Omental fat pad (tissue), 4 donors: Measurements from ENCODE around the gene HPD. TPM values are rescaled to one million over a fixed set of nuclear protein-coding genes. Genes with fewer than 3 reads are reported as not detected.

ENCODE experiments used
- ATAC-seq: fragments of 150-250 bp; one replicate; pipeline ENCODE4 v1.9.1; 2016; ENCODE audit warnings: mild to moderate bottlenecking, moderate library complexity; ENCODE audit not compliant: low FRiP score
- DNase-seq: peaks from one replicate; pipeline ENCODE4 v3.0.0-alpha.2; 2019; ENCODE audit warnings: low spot score
- total RNA-seq, 4 donors: library from RNA; depleted of rRNA; stranded (reverse); fragments of >200 nt; gene quantifications; one replicate each; pipeline ENCODE4 v1.1.0, GENCODE V29; 2016
- TF ChIP-seq, protein P1 (sequence below), 3 donors: fragments of 450-650 bp; IDR thresholded peaks; one replicate each; pipeline ENCODE4 v1.5.1; 2016 to 2017; ENCODE audit warnings: antibody characterized with exemption in 3 of 3, mild to moderate bottlenecking in 3 of 3, moderate library complexity in 2 of 3

Gene HPD
- total RNA-seq, 4 donors from 2014 or later, result 0.82 to 8.5 (median 1.6) TPM

DNA sequence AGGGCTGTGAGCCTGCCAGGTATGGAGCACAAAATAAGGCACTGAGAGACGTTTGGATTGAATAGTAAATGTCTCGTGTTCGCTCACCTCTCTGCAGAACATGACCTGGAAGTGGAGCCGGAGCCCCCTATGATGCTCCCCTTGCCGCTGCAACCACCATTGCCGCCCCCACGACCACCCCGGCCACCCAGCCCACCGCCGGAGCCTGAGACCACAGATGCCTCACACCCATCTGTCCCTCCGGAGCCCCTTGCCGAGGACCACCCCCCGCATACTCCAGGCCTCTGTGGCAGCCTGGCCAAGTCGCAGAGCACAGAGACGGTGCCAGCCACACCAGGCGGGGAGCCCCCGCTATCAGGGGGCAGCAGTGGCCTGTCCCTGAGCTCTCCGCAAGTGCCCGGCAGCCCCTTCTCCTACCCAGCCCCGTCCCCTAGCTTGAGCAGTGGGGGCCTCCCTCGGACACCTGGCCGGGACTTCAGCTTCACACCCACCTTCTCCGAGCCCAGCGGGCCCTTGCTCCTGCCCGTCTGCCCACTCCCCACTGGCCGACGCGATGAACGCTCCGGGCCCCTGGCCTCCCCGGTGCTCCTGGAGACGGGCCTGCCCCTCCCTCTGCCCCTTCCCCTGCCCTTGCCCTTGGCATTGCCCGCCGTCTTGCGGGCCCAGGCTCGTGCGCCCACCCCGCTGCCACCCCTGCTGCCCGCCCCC, 36.1 kb downstream of the HPD start:
- no peak for ATAC-seq
- TF ChIP-seq, protein P1, sequence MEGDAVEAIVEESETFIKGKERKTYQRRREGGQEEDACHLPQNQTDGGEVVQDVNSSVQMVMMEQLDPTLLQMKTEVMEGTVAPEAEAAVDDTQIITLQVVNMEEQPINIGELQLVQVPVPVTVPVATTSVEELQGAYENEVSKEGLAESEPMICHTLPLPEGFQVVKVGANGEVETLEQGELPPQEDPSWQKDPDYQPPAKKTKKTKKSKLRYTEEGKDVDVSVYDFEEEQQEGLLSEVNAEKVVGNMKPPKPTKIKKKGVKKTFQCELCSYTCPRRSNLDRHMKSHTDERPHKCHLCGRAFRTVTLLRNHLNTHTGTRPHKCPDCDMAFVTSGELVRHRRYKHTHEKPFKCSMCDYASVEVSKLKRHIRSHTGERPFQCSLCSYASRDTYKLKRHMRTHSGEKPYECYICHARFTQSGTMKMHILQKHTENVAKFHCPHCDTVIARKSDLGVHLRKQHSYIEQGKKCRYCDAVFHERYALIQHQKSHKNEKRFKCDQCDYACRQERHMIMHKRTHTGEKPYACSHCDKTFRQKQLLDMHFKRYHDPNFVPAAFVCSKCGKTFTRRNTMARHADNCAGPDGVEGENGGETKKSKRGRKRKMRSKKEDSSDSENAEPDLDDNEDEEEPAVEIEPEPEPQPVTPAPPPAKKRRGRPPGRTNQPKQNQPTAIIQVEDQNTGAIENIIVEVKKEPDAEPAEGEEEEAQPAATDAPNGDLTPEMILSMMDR (IDR thresholded peaks at IDR 0.05), result no peak

DNA sequence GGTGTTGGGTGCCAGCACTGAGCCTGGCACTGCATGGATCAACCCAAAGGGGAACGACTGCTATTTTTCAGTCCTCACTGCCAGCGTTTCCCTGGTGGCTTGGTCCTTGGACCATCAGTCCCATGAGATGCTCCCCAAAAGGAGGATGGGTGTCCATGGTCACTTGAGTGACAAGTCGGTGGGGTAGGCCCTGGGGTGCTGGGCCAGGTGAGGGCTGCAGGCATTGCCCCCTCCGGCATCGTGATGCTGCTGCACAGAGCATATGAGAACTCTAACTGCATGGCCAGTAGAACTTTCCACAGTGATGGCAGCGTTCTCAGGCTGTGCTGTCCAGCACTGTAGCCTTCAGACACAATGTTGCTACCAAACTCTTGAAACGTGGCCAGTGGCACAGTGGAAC, 38.6 kb downstream of the HPD start:
- no peak for DNase-seq
- ATAC-seq, result no peak

More for the DNA sequence above, 36.1 kb downstream of the HPD start:
- no peak for DNase-seq

DNA sequence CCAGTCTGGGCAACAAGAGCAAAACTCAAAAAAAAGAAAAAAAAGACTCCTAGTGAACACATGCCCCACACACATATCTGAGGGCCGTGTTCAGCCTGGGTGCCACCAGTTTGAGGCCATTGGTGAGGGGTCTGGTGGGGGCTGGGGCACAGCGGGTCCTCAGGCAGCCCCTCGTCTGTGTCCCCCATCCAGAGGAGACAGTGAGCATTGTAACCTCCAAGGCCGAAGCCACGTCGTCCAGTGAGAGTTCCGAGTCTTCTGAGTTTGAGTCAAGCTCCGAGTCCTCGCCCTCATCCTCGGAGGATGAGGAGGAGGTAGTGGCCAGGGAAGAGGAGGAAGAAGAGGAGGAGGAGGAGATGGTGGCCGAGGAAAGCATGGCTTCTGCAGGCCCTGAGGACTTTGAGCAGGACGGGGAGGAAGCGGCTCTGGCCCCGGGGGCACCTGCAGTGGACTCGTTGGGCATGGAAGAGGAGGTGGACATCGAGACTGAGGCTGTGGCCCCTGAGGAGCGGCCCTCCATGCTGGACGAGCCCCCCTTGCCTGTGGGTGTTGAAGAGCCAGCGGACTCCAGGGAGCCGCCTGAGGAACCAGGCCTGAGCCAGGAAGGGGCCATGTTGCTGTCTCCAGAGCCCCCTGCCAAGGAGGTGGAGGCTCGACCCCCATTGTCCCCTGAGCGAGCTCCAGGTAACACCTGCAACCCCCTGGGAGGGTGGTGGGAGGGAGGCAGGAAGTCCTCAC, 39.3 kb downstream of the HPD start:
- ATAC-seq (no peak), DNase-seq (no peak)
- TF ChIP-seq, protein P1 (IDR thresholded peaks at IDR 0.05), result no peak

More for the DNA sequence above, 38.6 kb downstream of the HPD start:
- TF ChIP-seq, protein P1 (IDR thresholded peaks at IDR 0.05), result no peak

DNA sequence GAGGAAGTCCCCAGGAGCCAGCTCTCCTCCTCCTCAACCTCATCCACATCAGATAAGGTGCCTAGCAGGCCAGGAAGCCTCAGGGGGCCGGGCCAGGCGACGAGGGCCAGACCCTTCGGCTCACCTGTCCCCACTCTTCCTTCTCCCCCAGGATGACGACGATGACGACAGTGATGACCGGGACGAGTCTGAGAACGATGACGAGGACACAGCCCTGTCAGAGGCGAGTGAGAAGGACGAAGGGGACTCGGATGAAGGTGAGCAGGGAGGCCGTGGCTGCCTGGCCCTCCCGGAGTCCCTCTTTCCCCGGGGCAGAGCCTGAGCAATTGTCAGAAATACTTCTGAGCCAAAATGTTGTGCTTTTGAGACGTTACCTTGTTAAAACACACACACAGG, 41.0 kb downstream of the HPD start:
- TF ChIP-seq, protein P1 (IDR thresholded peaks at IDR 0.05), result no peak
- DNase-seq (no peak), ATAC-seq (no peak)

DNA sequence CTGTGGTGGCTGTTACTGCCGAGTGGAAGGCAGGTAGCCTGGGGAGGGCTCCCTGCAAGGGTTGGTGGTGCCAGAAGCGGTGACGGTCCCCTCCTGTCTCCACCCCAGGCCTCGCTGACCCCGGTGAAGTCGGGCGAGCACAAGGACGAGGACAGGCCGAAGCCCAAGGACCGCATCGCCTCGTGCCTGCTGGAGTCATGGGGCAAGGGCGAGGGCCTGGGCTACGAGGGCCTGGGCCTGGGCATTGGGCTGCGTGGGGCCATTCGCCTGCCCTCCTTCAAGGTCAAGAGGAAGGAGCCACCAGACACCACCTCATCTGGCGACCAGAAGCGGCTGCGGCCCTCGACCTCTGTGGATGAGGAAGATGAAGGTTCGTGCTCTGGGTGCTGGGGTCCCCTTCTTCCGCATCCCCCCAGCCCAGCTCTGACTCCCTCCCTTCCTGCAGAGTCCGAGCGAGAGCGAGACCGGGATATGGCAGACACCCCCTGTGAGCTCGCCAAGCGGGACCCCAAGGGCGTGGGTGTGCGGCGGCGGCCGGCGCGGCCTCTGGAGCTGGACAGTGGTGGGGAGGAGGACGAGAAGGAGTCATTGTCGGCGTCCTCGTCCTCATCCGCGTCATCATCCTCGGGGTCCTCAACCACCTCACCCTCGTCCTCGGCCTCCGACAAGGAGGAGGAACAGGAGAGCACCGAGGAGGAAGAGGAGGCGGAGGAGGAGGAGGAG, 41.6 kb downstream of the HPD start:
- TF ChIP-seq, protein P1 (IDR thresholded peaks at IDR 0.05), result no peak
- DNase-seq (no peak), ATAC-seq (no peak)

DNA sequence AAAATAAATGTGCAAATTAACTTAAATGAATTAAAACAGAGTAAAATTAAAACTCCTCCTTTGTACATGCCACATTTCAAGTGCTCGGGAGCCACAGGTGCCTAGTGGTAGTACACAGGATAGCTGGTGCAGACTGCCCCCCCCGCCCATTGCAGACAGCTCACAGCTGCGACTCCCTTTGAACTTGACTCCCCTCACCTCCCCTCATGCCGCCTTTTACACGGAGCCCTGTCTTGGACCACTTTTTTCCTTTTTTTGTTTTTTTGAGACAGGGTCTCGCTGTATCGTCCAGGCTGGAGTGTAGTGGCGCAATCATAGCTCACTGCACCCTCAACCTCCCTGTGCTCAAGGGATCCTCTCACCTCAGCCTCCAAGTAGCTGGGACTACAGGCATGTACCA, 43.4 kb downstream of the HPD start:
- ATAC-seq, result no peak
- TF ChIP-seq, protein P1 (IDR thresholded peaks at IDR 0.05), result no peak
- no peak for DNase-seq
